Inflammatory macrophage (primary cell): ENCODE measurements around the gene CAMSAP2.
"Not testable (repeated sequence)": the region's sequence is repeated elsewhere in the genome, so short reads cannot be mapped to it uniquely, and the experiment has no call there.

ENCODE experiments used
- DNase-seq, 2 donors: peaks; one replicate each; pipeline ENCODE4 v3.0.0-alpha.2; 2020 to 2022

The CAMSAP2 gene

GRCh38 chr1:200784576-200784975 lies 45.9 kb downstream of the CAMSAP2 start:
- no peak for DNase-seq

- DNase-seq: no peak
Observed at GRCh38 chr1:200786788-200787187, 48.1 kb downstream of the CAMSAP2 start.

GRCh38 chr1:200787896-200788387 lies 49.2 kb downstream of the CAMSAP2 start:
- no peak for DNase-seq

DNA sequence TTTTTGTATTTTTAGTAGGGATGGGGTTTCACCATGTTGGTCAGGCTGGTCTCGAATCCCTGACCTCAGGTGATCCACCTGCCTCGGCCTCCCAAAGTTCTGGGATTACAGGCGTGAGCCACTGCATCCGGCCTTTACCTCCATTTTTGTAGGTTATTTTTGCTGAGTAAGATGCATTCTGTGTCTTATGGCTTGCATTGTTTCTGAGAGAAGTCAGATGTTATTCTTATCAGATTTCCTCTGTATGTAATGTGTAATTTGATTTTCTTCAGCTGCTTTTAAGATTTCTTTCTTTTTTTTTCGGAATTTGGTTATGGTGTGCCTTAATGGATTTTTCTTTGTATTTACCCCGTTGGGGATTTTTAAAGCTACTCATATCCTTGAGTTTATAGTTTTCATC lies 52.3 kb downstream of the CAMSAP2 start:
- DNase-seq: not testable (repeated sequence)

- DNase-seq: no peak
Observed at GRCh38 chr1:200793677-200794076, 55.0 kb downstream of the CAMSAP2 start.

DNA sequence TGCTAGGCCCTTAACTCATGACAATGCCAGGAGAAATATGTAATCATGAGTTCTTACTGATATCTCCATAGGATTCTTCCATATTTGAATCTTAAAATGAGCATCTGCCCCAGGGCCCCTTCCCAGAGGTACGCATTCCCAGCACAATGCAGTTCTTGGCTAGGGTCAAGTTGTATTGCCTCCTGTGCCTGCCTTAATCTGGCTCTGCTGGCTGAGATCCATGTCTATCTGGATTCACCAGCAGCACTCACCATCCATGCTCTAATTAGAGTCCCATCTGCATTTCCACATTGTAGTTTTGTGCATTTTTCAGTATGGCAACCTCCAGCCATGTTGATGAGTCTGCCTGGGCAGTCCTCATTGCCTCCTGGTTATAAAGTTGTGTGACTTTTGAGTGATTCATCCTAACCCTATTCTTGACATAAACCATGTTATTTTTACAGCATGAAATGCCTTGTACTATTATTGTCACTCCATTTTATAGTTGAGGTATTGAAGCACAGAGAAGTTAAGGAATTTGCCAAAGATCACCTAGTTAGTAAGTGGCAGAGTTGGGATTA lies 55.9 kb downstream of the CAMSAP2 start:
- no peak for DNase-seq

GRCh38 chr1:200795156-200795555 lies 56.5 kb downstream of the CAMSAP2 start:
- no peak for DNase-seq

DNA sequence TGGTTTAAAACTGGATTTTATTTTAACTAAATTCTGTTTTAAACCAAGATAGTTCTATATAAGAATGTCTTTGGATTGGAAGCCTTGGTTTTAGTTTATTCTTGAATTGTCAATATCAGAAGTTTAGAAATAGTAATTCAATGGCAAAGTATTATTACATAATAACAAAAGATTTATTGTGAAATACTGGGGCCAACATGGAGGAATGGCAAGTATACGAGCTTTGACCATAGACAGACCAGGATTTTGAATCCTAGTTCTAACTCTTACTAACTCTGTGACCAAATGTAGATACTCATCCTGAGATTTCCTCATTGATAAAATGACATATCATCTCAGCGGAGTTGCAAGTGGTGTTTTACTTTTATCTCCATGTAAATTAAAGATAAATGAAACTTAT lies 63.3 kb downstream of the CAMSAP2 start:
- no peak for DNase-seq

- peak; percentile 77 to 80 for DNase-seq
Observed at GRCh38 chr1:200802865-200803512, 64.3 kb downstream of the CAMSAP2 start.

DNA sequence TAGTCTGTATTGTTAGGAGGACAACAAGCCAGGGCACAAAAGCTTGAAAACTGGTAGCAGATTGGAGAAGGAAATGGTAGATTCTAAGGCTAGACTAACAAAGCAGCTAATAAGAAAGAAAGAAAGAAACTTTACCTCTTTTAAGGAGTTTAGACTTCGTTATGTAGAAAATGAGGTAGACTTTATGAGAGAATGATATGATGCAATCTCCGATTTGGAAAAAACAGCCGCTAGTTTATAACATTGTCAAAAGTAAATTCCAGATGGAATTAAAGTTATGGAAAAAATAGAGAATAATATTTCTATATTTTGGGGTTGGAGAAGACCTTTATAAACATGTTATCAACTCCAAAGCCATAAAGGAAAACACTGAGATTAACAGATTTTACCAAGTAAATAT lies 67.0 kb downstream of the CAMSAP2 start:
- no peak for DNase-seq

GRCh38 chr1:200808846-200809245 lies 70.2 kb downstream of the CAMSAP2 start:
- DNase-seq: no peak

DNA sequence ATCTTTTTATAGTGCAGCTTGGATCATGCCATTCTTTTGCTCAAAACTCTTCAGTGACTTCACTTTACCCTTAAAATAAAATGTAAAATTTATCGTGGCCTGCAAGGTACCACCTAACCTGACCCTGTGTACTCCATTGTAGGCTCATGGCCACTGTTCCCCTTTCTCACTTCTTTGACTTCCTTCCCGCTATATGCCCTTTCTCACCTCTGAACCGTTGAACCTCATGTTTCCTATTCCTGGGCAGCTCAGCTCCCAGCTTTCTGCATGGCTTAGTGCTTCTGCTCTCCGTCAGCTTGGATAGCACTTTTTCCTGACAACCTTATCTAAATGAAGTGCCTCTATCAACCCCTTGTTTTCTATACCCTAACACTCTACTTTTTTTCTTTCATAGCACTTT lies 73.0 kb downstream of the CAMSAP2 start:
- no peak for DNase-seq

GRCh38 chr1:200816624-200817224 lies 78.0 kb downstream of the CAMSAP2 start:
- DNase-seq: not testable (repeated sequence)

GRCh38 chr1:200818248-200818647 lies 79.6 kb downstream of the CAMSAP2 start:
- DNase-seq: no peak

GRCh38 chr1:200819726-200820125 lies 81.0 kb downstream of the CAMSAP2 start:
- DNase-seq: peak; percentile 49 to 54

GRCh38 chr1:200831091-200831490 lies 92.4 kb downstream of the CAMSAP2 start:
- DNase-seq: no peak

- DNase-seq: no peak
Observed at GRCh38 chr1:200834383-200834782, 95.7 kb downstream of the CAMSAP2 start.

GRCh38 chr1:200836213-200836612 lies 97.5 kb downstream of the CAMSAP2 start:
- no peak for DNase-seq

GRCh38 chr1:200837931-200838571 lies 99.4 kb downstream of the CAMSAP2 start:
- peak in 1 of 2 donors; percentile 34 for DNase-seq

- DNase-seq: no peak
Observed at GRCh38 chr1:200838676-200839445, 100.2 kb downstream of the CAMSAP2 start.

DNA sequence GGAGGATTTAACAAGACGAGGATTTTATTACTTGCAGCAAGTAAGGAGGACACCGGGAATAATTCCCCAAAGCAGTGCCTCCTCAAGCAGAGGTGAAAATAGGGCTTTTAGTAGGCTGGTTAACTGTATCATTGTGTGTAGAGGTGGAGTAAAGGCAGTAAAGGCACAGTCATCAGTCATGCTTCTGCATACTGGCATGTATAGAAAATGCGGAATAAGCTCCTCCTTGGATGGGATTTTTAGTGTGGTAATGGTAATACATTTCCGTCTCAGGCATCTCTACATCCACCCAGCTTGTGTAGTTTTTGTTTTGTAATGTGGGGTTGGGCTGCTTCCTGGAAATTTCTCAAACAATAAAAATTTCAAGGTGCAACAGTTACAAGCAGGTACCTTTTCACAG lies 106.7 kb downstream of the CAMSAP2 start:
- DNase-seq: no peak

GRCh38 chr1:200846398-200846797 lies 107.7 kb downstream of the CAMSAP2 start:
- no peak for DNase-seq

GRCh38 chr1:200849430-200849829 lies 110.7 kb downstream of the CAMSAP2 start:
- no peak for DNase-seq
